PC-9 (cell line): ENCODE measurements around the gene TRIP13. TPM values are rescaled to one million over a fixed set of nuclear protein-coding genes. Genes with fewer than 3 reads are reported as not detected.
A peak's percentile ranks its signal among the peaks of the same experiment; 100 is the strongest.

Source experiments
- BruUV-seq: library from RNA; stranded (reverse); fragments of 400-500 nt; replicated peaks from 2 replicates; lab custom pipeline; 2021; lab: Mats Ljungman, UMichigan
- CTCF ChIA-PET: fragments of 300-600 bp; sonication (Branson Sonifier 250); formaldehyde crosslinking; loops from one replicate; lab custom pipeline; 2022; ENCODE audit warnings: antibody characterized with exemption; lab: Charles Lee
- POLR2A ChIA-PET: fragments of 300-600 bp; sonication (Branson Sonifier 250); formaldehyde crosslinking; loops from one replicate; lab custom pipeline; 2022; ENCODE audit warnings: antibody characterized with exemption; ENCODE audit not compliant: unreplicated experiment; lab: Charles Lee
- DNase-seq, 2 experiments: peaks; one replicate each; pipeline versions ENCODE4 v3.0.0 to v3.0.0-alpha.2; 2015 to 2022; ENCODE audit warnings: mixed read lengths in 1 of 2
- H2AFZ ChIP-seq: fragments of 200-600 bp; sonication (generic); 2 replicates; pipeline ENCODE4 v1.8.1; 2017; ENCODE audit warnings: antibody characterized with exemption
- H3F3A ChIP-seq: fragments of 200-600 bp; sonication (generic); 2 replicates; pipeline ENCODE4 v1.8.1; 2017; ENCODE audit warnings: antibody characterized with exemption, mild to moderate bottlenecking, low read depth; ENCODE audit not compliant: insufficient read depth
- H3K27ac ChIP-seq: fragments of 200-600 bp; sonication (generic); 2 replicates; pipeline ENCODE4 v1.6.1; 2016; ENCODE audit warnings: mixed run types
- H3K27me3 ChIP-seq: fragments of 200-600 bp; sonication (generic); 2 replicates; pipeline ENCODE4 v1.6.1; 2016; ENCODE audit warnings: low read depth, mixed run types; ENCODE audit not compliant: insufficient read depth
- H3K36me3 ChIP-seq: fragments of 200-600 bp; sonication (generic); 2 replicates; pipeline ENCODE4 v1.6.1; 2016; ENCODE audit warnings: low read depth, mixed run types
- H3K4me1 ChIP-seq: fragments of 200-600 bp; sonication (generic); replicated peaks from 2 replicates; pipeline ENCODE4 v1.6.1; 2016; ENCODE audit warnings: mixed run types; ENCODE audit not compliant: insufficient read depth
- H3K4me2 ChIP-seq: fragments of 200-600 bp; sonication (generic); 2 replicates; pipeline ENCODE4 v1.6.1; 2017; ENCODE audit warnings: mixed run types
- H3K4me3 ChIP-seq: fragments of 200-600 bp; sonication (generic); 2 replicates; pipeline ENCODE4 v1.6.1; 2016; ENCODE audit warnings: mixed run types
- H3K79me2 ChIP-seq: fragments of 200-600 bp; sonication (generic); 2 replicates; pipeline ENCODE4 v1.6.1; 2017; ENCODE audit warnings: low read depth, mixed run types
- H3K9me2 ChIP-seq: fragments of 200-600 bp; sonication (generic); 2 replicates; pipeline ENCODE4 v1.8.1; 2017; ENCODE audit warnings: mild to moderate bottlenecking; ENCODE audit not compliant: insufficient read depth
- H3K9me3 ChIP-seq: fragments of 200-600 bp; sonication (generic); 2 replicates; pipeline ENCODE4 v1.8.1; 2016; ENCODE audit warnings: low read depth; ENCODE audit not compliant: insufficient read depth
- H4K20me1 ChIP-seq: fragments of 200-600 bp; sonication (generic); 2 replicates; pipeline ENCODE4 v1.8.1; 2017; ENCODE audit not compliant: insufficient read depth
- EZH2 ChIP-seq: fragments of 200-600 bp; sonication (generic); IDR thresholded peaks from 2 replicates; pipeline ENCODE4 v1.8.0; 2017; ENCODE audit warnings: antibody characterized with exemption, low read depth
- intact Hi-C: fragments of 100-400 bp; cut with micrococcal nuclease; formaldehyde crosslinking; loops from one replicate; pipeline ENCODE4 v1.10.0; 2022; ENCODE audit not compliant: unreplicated experiment
- total RNA-seq: library from RNA; stranded (reverse); gene quantifications from 2 replicates; pipeline ENCODE4 v1.2.3, GENCODE V29; 2021
- TF ChIP-seq, protein P1 (sequence below): fragments of 200-600 bp; sonication (generic); conservative IDR thresholded peaks from 2 replicates; pipeline ENCODE4 v1.6.1; 2017; ENCODE audit warnings: mixed run types, antibody characterized with exemption, mild to moderate bottlenecking, moderate library complexity

TRIP13 gene
- total RNA-seq, 1 experiment from 2014 or later, result 74.0 TPM

DNA sequence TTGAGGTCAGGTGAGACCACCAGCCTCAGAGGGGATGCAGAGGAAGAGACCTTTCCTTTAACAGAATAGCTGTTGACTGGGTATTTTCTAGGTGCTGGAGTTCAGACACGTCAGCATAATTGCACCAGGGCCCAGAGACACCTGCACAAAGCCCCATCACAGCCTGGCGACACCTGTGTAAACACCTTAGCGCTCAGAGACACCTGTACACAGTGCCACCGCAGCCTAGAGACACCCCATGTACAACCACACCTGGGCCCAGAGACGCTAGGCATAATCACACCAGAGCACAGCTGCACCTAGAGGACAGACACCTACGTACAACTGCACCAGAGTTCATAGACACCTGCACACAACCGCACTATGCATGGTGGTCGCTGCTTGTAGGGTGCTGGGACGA is 1.0 kb downstream of the TRIP13 start:
- H3K4me3 ChIP-seq, result peak overlapping the region; percentile 64
- no peaks in the 10 kb centered on the region; the same call in 1 of the 2 replicates for H4K20me1 ChIP-seq
- no peaks in the 10 kb centered on the region for H3K9me2 ChIP-seq
- H2AFZ ChIP-seq, result peak overlapping the region; percentile 79
- peaks cover 19% of the 10 kb centered on the region for H3K36me3 ChIP-seq
- BruUV-seq, result TSS peak; percentile 61
- H3K27me3 ChIP-seq, result no peaks in the 10 kb centered on the region
- TF ChIP-seq, protein P1, sequence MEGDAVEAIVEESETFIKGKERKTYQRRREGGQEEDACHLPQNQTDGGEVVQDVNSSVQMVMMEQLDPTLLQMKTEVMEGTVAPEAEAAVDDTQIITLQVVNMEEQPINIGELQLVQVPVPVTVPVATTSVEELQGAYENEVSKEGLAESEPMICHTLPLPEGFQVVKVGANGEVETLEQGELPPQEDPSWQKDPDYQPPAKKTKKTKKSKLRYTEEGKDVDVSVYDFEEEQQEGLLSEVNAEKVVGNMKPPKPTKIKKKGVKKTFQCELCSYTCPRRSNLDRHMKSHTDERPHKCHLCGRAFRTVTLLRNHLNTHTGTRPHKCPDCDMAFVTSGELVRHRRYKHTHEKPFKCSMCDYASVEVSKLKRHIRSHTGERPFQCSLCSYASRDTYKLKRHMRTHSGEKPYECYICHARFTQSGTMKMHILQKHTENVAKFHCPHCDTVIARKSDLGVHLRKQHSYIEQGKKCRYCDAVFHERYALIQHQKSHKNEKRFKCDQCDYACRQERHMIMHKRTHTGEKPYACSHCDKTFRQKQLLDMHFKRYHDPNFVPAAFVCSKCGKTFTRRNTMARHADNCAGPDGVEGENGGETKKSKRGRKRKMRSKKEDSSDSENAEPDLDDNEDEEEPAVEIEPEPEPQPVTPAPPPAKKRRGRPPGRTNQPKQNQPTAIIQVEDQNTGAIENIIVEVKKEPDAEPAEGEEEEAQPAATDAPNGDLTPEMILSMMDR, result no peak
- no peak for TF ChIP-seq EZH2
- peaks cover 18% of the 10 kb centered on the region for H3K4me1 ChIP-seq
- peak overlapping the region; percentile 98 for H3K4me2 ChIP-seq
- CTCF ChIA-PET, result no interaction called here
- H3K79me2 ChIP-seq, result peaks cover 59% of the 10 kb centered on the region
- no peaks in the 10 kb centered on the region for H3K9me3 ChIP-seq
- POLR2A ChIA-PET, result no interaction called here
- no peak overlapping the region for H3K27ac ChIP-seq
- intact Hi-C loops, result loop anchor here (5.0 kb wide), 1 partner anchor 281 kb away; the partner anchor contains the start of gene CEP72
- DNase-seq, result no peak
- H3F3A ChIP-seq, result no peaks in the 10 kb centered on the region; the same call in 1 of the 2 replicates

DNA sequence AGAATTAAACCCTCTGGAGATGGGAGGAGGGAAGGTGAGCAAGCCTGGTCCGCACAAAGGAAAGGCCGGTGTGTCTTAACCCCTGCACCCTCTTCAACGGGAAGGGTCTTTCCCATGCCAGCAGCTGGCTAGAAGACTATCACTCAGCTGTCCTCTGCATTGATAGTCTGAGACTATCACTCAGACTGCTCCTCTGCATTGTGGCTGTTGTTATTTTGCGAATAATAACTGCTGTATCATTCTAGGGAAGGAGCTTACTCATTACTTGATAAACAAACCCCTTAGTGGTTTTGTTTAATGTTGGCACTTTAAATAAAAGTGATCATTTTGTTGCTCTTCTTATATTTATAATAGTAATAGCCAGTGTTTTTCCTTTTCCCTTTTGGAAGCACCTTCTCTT is 8.1 kb downstream of the TRIP13 start:
- Histone ChIP-seq H3F3A (no peaks in the 10 kb centered on the region), H4K20me1 (peaks cover 1% of the 10 kb centered on the region), H3K27me3 (no peaks in the 10 kb centered on the region), H3K4me3 (no peak overlapping the region), H3K79me2 (0 out of 2 replicates have a peak, but pooled peaks cover 10% of the 10 kb centered on the region), H3K27ac (no peak overlapping the region), H3K4me1 (no peaks in the 10 kb centered on the region), H3K4me2 (no peak overlapping the region), H3K36me3 (peaks cover 18% of the 10 kb centered on the region; the same call in 1 of the 2 replicates), H3K9me2 (no peaks in the 10 kb centered on the region), H2AFZ (no peak overlapping the region), H3K9me3 (no peaks in the 10 kb centered on the region)
- DNase-seq, result no peak
- CTCF ChIA-PET, result no interaction called here
- intact Hi-C loops, result loop anchor here (5.0 kb wide), 1 partner anchor 583 kb away; no protein-coding TSS in a partner anchor
- BruUV-seq, result no TSS peak
- TF ChIP-seq, protein P1, result no peak
- TF ChIP-seq EZH2, result no peak
- POLR2A ChIA-PET, result interaction anchor here (0.6 kb wide), 1 partner anchor 654 kb away, joined by 3 read pairs; no protein-coding TSS in a partner anchor

DNA sequence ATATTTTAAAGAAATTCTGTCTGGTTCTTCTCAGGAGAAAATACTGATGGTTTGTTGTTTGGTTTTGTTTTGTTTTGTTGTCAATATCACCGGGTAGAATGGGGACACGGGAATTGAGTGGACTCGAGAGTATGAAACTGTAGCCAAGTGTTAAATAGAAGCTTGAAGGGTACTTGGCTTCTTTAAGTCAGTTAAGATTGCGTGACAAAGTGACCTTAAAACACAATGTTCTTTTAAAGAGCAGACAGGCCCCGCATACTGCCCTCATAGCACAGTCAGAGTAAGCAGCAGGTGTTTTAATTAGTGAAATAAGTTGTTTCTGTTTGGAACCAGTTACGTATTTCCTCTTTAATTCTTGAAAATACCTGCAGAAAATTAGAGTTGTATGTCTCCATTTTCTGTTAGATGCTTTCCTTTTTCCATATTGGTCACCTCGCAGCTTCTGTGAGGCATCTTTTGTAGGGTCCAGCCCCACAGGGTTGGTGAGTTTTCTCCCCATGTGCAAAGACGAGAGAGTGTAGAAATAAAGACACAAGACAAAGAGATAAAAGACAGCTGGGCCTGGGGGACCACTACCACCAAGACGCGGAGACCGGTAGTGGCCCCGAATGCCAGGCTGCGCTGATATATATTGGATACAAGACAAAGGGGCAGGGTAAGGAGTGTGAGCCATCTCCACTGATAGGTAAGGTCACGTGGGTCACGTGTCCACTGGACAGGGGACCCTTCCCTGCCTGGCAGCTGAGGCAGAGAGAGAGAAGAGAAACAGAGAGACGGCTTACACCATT is 9.6 kb downstream of the TRIP13 start:
- Histone ChIP-seq H3K27me3 (no peaks in the 10 kb centered on the region), H3K9me3 (no peaks in the 10 kb centered on the region), H4K20me1 (peaks cover 4% of the 10 kb centered on the region; the same call in 1 of the 2 replicates), H3K36me3 (peaks cover 21% of the 10 kb centered on the region; the same call in 1 of the 2 replicates), H3K4me2 (no peak overlapping the region), H3F3A (no peaks in the 10 kb centered on the region), H3K9me2 (no peaks in the 10 kb centered on the region), H3K4me1 (no peaks in the 10 kb centered on the region), H3K4me3 (no peak overlapping the region), H3K27ac (no peak overlapping the region), H3K79me2 (no peaks in the 10 kb centered on the region), H2AFZ (no peak overlapping the region)
- DNase-seq, result no peak
- ChIA-PET POLR2A (no interaction called here), CTCF (interaction anchor here (0.6 kb wide), 2 partner anchors 14 to 117 kb away, joined by 3 to 6 read pairs; no protein-coding TSS in a partner anchor)
- intact Hi-C loops, result loop anchor here (2.0 to 5.0 kb wide), 2 partner anchors 232 to 585 kb away; no protein-coding TSS in a partner anchor
- TF ChIP-seq, protein P1, result no peak
- TF ChIP-seq EZH2, result no peak
- no TSS peak for BruUV-seq
